LNCAP (cell line): ENCODE results near the gene CHRNA3.

ENCODE experiments used
- TF ChIP-seq, protein P1 (sequence below): fragments of 450-650 bp; IDR thresholded peaks from 2 replicates; pipeline ENCODE4 v1.5.1; 2017; ENCODE audit warnings: mild to moderate bottlenecking

Gene CHRNA3

GRCh38 chr15:78619022-78619950 lies 1.5 kb downstream of the CHRNA3 start:
- TF ChIP-seq, protein P1, sequence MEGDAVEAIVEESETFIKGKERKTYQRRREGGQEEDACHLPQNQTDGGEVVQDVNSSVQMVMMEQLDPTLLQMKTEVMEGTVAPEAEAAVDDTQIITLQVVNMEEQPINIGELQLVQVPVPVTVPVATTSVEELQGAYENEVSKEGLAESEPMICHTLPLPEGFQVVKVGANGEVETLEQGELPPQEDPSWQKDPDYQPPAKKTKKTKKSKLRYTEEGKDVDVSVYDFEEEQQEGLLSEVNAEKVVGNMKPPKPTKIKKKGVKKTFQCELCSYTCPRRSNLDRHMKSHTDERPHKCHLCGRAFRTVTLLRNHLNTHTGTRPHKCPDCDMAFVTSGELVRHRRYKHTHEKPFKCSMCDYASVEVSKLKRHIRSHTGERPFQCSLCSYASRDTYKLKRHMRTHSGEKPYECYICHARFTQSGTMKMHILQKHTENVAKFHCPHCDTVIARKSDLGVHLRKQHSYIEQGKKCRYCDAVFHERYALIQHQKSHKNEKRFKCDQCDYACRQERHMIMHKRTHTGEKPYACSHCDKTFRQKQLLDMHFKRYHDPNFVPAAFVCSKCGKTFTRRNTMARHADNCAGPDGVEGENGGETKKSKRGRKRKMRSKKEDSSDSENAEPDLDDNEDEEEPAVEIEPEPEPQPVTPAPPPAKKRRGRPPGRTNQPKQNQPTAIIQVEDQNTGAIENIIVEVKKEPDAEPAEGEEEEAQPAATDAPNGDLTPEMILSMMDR = no peak

GRCh38 chr15:78618490-78618934 lies 2.3 kb downstream of the CHRNA3 start:
- TF ChIP-seq, protein P1 = peak; percentile 79

- TF ChIP-seq, protein P1 = no peak
Observed at GRCh38 chr15:78618064-78618463, 2.7 kb downstream of the CHRNA3 start.

- TF ChIP-seq, protein P1 = no peak
Observed at GRCh38 chr15:78617516-78617915, 3.3 kb downstream of the CHRNA3 start.

DNA sequence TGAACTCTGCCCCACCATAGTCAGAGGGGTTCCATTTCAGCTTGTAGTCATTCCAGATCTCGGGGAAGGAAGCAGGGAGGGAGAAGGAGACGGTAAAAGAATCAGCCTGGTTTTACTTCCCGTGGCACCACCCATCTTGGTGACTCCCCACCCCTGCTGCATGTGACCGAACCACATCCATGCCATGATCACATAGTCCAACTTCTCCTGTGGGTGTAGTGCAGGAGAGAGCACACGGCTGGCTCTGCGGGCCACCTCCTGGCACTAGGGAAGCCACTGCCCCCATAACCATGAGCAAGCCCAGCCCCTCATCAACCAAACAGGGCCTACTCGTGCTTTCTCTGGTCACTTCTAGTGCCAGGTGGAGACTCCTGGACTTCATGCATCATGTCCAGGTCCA lies 3.7 kb downstream of the CHRNA3 start:
- TF ChIP-seq, protein P1 = no peak

DNA sequence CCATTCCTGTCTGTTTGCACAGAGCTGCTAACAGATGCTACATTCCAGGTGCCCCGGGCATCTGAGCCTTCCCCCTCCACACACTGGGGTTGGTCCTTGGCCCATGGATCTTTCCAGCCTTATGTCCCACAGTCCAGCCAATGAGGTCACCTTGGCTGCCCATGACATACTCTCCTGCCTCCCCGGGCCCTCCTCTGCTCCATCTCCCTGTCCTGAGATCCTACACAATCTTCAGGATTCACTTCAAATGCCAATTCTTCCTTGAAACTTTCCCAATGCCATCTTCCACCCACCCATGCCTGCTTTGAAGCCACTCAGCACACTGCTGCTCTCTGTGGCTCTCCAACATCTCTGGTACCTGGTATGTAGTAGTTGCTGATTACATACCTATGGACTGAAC lies 4.3 kb downstream of the CHRNA3 start:
- TF ChIP-seq, protein P1 = no peak

DNA sequence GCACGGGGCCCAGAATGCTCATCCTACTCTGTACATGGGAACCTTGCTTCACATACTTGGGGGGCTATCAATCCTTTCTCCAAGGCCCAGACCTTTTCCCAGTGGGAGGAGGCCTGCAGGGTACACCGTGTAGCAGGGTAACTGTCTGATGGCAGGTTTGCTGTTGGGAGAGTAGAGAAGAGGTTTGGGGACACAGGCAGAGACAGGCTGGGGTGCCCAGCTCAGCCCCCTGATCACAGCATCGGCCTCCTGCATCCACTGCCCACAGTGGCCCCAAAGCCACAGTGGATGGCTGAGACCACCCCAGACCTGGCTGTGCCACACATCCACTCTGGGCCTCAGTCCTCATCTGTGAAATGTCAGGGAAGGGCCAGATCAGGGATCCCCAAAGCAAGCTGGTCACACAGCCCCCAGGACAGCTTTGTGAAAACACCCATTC lies 5.6 kb downstream of the CHRNA3 start:
- TF ChIP-seq, protein P1 = no peak
